ENCODE data around the gene ICAM5.
"Not testable (repeated sequence)": the region's sequence is repeated elsewhere in the genome, so short reads cannot be mapped to it uniquely, and the experiment has no call there.

ICAM5 gene

GRCh38 chr19:10289836-10290356 is at the start of gene ICAM5:
Gene ICAM5, plus strand, starts transcription at chr19:10289952. Its CDS starts 92 bp downstream, at chr19:10290044.
- DNase-seq: peak; percentile 63

- not testable (repeated sequence) for DNase-seq
Measured at GRCh38 chr19:10241826-10242449, 47.8 kb upstream of the ICAM5 start.

GRCh38 chr19:10243606-10244005 is 46.1 kb upstream of the ICAM5 start:
- DNase-seq: no peak

GRCh38 chr19:10245189-10245939 is 44.4 kb upstream of the ICAM5 start:
- DNase-seq: no peak

- DNase-seq: no peak
Measured at GRCh38 chr19:10246511-10246910, 43.2 kb upstream of the ICAM5 start.

GRCh38 chr19:10251792-10252694 is 37.7 kb upstream of the ICAM5 start, which contains the start of gene MRPL4:
Gene MRPL4, plus strand, starts transcription at chr19:10252214. Its CDS starts 40 bp downstream, at chr19:10252254.
- peak; percentile 98 for DNase-seq

GRCh38 chr19:10252707-10253106 is 37.0 kb upstream of the ICAM5 start:
- no peak for DNase-seq

GRCh38 chr19:10254244-10254643 is 35.5 kb upstream of the ICAM5 start:
- DNase-seq: no peak

GRCh38 chr19:10255358-10255757 is 34.4 kb upstream of the ICAM5 start:
- no peak for DNase-seq

- DNase-seq: no peak
Measured at GRCh38 chr19:10256551-10256950, 33.2 kb upstream of the ICAM5 start.

GRCh38 chr19:10256970-10257615 is 32.7 kb upstream of the ICAM5 start:
- no peak for DNase-seq

GRCh38 chr19:10258080-10258710 is 31.6 kb upstream of the ICAM5 start:
- no peak for DNase-seq

- DNase-seq: peak; percentile 82
Measured at GRCh38 chr19:10259162-10259905, 30.4 kb upstream of the ICAM5 start.

- no peak for DNase-seq
Measured at GRCh38 chr19:10260141-10260584, 29.6 kb upstream of the ICAM5 start.

GRCh38 chr19:10262771-10263170 is 27.0 kb upstream of the ICAM5 start:
- DNase-seq: no peak

- no peak for DNase-seq
Measured at GRCh38 chr19:10266706-10267105, 23.0 kb upstream of the ICAM5 start.

GRCh38 chr19:10268071-10268470 is 21.7 kb upstream of the ICAM5 start:
- DNase-seq: no peak

- peak; percentile 45 for DNase-seq
Measured at GRCh38 chr19:10269333-10270179, 20.2 kb upstream of the ICAM5 start.

- no peak for DNase-seq
Measured at GRCh38 chr19:10270180-10270615, 19.6 kb upstream of the ICAM5 start.
